SKM-1 treated with dmso at 0.1 percent for 144 hours (cell line): ENCODE results near the gene OR10G8.
"Not testable (repeated sequence)": the region's sequence is repeated elsewhere in the genome, so short reads cannot be mapped to it uniquely, and the experiment has no call there.

Source experiments
- DNase-seq: peaks from one replicate; lab custom pipeline; 2025; ENCODE audit not compliant: unreplicated experiment; lab: John Stamatoyannopoulos, UW

The OR10G8 gene, protein sequence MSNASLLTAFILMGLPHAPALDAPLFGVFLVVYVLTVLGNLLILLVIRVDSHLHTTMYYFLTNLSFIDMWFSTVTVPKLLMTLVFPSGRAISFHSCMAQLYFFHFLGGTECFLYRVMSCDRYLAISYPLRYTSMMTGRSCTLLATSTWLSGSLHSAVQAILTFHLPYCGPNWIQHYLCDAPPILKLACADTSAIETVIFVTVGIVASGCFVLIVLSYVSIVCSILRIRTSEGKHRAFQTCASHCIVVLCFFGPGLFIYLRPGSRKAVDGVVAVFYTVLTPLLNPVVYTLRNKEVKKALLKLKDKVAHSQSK

DNA sequence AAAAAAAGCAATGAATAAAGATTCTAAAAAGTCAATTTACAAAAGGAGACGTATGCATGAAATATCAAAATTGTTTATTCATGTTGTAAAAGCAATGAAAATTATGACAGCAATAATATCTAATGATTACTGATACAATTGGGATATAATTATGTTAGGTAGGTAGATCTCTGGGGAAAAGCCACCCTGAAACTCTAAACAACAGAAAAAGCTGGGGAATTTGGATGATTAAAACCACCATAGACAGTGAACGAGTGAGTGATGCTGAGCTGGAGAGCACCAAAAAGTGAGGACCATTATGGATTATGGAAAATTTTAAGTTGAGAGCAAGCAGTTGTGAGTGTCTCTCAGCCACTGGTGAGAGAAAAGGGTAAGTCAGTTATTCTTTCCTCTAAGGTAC, at the start of gene OR10G8:
Gene OR10G8, plus strand, starts transcription at position 301 of the 400 bp plus-strand sequence. CDS start 2,825 bp downstream, outside the sequence.
- DNase-seq, result no peak

DNA sequence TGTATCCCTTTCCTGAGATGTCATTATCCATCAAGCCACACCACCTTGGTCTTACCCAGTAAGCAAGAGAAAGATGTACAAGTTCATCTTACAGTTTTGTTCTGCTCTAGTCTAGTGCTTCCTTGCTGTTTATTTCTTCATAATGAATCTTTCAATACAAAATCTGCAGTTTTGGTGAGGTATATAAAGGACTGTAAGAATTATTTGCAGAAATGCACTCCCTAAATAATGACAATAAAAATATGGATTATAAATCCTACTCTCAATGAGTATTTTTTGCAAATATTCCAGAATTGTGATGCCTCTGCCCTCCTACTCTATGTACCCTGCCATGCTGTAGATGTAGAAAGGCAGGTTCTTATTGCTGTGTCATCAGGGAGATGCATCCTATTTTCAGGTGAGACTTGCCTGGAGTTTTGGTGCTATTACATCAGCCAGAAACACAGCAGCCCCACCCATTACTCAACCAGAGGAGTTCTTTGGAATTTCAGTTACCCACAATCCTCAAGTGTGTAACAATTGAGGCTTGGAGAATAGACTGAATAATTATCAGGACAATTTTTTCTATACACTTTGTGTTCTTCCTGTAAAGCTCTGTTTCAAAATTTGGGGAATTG, 48.8 kb upstream of the OR10G8 start, which contains the start of gene OR10S1:
Gene OR10S1, minus strand, starts transcription at position 51 of the 617 bp plus-strand sequence. CDS start 117 bp downstream, outside the sequence.
- no peak for DNase-seq

DNA sequence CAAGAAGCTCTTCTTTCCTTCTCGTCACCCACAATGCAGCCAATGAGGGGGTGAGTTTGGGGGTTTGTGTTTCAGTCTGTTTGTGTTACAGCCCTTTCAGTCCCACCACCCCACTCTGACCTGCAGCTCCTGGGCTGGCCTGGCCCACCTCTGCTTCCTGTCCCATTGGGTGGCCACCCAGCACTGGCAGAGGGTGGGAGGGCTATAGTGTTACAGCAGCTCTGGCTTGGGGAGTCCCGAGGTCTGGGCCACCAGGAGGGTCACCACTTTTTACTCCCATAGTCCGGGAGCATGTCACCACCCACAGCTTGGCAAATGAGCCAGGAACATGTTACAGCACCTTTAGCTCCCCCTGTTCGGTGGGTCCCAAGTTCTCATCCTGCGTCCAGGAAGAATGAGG, 47.3 kb upstream of the OR10G8 start:
- DNase-seq, result no peak

DNA sequence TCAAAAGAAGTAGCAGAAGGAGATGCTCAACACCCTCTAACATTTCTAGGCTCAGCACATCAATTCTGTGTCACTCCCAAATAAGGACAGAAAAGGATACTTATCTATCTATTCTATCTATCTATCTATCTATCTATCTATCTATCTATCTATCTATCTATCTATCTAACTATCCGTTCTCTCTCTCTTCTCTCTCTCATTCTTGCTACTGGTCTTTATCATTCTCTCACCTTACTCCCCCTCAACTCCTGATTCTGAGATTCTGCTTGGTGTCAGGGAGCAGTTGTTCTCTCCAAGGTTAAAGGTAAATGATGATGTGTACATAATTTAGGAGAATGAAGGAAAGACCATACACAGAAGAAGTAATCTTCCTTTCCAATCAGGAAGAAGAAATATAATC, 31.5 kb upstream of the OR10G8 start, which contains the start of gene OR10G6:
Gene OR10G6, minus strand, starts transcription at position 43 of the 400 bp plus-strand sequence. Its CDS starts 0 bp downstream, at position 43.
- DNase-seq, result no peak

DNA sequence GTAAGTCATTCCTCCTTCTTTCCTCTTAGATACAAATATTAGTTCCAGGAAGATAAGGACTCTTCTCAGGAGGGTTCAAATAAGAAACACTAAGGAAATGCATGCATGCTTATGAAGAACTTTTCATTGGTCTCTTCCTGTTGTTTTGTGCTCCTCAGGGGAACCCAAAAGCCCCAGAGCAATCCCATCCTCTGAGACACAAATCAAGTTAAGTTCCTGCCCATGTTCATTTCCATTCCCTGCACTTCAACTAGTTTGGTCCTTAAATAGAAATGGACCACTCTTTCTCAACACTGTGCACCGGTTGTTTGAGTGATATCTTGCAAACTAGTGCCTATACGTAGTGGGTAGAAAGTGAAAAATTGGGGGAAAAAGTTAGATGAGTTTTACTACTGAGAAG, 13.9 kb upstream of the OR10G8 start, which contains the start of gene OR10G4:
Gene OR10G4, plus strand, starts transcription at position 301 of the 400 bp plus-strand sequence. CDS start 2,578 bp downstream, outside the sequence.
- no peak for DNase-seq

DNA sequence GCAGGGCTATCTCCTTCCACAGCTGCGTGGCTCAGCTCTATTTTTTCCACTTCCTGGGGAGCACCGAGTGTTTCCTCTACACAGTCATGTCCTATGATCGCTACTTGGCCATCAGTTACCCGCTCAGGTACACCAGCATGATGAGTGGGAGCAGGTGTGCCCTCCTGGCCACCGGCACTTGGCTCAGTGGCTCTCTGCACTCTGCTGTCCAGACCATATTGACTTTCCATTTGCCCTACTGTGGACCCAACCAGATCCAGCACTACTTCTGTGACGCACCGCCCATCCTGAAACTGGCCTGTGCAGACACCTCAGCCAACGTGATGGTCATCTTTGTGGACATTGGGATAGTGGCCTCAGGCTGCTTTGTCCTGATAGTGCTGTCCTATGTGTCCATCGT, 10.8 kb upstream of the OR10G8 start:
- not testable (repeated sequence) for DNase-seq

DNA sequence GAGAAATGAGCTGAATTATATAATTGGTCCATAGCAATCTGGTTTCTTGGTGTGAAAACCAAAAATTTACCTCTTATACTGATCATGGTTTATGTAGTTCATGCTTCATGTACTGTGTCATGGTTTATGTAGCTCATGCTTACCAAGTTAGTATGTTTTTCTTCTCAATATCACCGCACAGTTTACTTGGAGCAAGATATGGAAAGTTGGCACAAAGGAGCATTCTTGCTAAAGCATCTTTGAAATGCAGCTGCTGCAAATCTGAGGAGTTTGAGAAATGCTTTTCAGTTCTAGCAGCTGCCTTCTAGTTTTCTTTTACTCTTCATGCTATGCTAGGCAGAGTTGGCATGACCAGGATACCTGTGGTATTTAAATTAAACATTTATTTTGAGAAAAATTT, 10.1 kb downstream of the OR10G8 start:
- DNase-seq, result no peak

DNA sequence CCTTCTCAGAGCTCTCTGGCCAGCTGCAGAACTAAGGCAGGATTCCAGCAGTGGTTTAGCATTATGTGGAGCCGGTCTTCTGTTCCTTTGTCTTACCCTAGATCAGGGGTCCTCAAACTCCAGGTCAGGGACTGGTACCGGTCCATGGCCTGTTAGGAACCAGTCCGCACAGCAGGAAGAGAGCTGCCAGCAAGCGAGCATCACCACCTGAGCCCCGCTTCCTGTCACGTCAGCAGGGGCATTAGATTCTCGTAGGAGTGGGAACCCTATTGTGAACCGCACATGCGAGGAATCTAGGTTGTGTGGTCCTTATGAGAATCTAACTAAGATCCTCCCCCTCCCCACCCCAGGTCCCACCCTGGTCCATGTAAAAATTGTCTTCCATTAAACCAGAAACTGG, 13.0 kb downstream of the OR10G8 start:
- DNase-seq, result no peak

DNA sequence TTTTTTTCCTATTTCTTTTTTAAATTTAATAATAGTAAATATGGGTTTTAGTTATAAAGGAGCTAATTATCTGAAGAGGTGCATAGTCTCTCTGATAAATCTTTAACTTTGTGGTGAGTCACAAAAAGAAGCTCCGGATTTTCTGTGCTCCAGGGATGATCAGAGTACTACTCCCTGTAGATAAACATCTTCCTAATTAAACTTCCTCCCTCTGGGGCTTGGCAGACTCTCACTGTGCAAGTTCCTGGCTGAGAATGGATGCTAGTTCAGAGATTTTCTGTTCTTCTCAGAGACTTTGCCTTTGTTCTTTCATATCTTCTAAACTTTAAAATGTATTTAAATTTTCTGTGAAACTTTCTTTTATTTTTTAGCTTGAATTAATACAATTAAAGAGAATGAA, 14.7 kb downstream of the OR10G8 start, which contains the start of gene OR10G7:
Gene OR10G7, minus strand, starts transcription at position 72 of the 400 bp plus-strand sequence. CDS start 2,324 bp downstream, outside the sequence.
- DNase-seq, result no peak

DNA sequence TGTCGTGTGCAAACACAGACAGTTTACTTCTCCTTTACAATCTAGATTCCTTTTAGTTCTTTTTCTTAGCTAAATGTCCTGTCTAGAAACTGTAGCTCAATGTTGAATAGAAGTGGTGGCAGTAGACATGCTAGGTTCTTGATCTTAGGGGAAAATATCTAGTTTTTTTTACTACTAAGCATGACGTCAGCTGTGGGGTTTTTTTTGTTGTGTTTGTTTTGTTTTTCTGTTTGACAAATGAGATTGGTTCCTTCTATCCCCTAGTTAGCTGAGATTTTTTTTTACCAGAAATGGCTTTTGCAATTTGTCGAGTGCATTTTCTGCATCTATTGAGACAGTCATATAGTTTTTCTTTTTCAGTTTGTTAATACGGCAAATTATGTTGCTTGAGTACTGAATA, 16.8 kb downstream of the OR10G8 start:
- DNase-seq, result no peak

DNA sequence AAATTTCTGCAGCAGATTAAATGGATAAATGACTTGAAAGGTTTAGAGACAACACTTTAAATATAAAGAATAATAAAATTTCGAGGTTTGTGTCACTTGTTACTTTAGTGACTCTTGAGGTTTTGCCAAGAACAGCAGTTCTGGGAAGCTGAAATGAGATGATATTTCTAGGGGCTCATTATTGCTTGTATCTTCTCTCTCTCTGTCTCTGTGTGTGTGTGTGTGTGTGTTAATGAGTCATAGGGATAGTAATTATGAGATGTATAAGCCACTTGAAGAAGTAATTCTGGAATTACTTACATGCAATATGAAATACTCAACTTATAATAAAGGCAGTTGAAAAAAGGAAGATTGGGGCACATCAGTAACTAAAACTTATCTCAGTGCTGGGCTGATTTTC, 24.1 kb downstream of the OR10G8 start:
- no peak for DNase-seq

DNA sequence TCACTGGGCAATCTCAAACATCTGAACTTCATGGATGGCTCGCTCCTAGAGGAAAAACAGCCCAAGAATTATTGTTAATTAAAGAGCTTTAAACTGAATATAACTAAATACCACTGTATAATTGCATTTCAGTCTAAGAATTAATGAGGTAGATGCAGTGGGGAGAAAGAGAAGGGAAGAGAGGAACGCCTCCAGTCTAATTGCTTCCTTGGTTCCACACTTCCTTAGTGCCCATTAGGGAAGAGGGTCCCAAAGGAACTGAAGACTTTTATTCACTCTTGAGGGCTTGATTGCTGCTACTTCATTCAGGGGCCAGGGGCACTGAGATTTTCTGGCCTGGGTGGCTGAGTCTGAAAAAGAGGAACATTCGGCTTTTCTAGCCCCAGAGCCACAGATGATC, 26.4 kb downstream of the OR10G8 start:
- DNase-seq, result no peak

DNA sequence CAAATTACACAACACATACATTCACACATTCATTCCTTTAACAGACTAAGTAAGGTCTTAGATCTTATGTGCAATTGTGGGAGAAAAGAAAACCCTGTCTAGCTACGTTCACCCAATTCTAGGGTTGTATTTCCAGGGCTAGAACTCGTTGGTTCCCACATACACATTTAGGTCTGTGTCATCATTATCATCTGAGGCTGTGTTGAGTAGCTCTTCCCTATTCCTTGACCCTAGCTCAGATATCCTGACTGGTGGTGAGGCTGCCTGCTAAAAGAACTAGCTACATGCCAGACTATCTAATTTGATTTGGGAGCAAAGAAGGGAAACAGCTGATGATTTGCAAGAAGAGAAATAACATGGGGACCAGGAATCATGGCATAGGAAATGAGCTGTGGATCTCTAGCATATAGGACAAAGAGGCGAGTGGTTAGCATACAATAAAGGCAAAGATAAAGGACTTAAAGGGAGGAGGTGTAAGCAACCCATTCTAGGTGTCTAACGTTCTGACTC, 42.1 kb downstream of the OR10G8 start:
- DNase-seq, result no peak

DNA sequence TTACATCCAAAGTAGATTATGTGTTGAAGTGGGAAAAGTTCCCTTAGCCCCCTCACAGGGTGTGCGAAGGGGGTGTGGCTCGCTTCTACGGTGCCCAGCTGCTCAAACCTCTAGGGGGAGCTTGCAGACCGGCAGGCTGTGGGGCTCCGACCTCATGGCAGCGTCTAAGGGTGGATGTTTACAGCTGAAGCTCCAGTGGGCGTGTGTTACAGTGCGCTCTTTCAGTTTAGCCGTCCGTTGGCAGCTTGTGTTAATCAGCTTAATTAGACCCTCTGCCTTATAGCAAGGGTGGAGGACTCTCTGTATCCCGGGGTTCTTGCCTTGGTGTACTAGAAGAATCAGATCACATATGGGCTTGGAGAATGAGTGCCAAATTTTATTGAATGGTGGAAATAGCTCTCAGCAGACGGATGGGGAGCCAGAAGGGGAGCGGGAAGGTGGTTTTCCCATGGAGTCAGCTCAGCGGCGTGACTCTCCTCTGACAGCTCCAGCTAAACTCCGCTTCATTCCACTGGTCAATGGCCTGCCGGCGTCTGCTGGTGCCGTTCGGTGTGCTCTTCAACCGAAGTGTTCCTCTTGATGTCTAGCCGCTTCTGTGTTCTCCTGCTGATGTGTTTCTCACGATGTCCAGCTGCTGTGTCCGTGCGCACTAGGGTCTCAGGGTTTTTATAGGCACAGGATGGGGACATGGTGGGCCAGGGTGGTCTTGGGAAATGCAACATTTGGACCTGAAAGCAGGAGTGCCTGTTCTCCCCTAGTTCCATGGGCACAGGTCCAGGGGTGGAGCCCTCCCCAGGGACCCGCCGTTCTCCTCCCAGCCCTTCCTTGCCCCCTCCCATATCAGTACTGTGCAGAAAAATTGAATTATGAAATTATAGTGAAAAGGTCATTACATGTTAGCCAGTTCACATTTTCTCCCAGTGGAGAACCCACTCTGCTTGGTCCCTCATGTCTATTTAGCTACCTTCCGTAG, 43.1 kb downstream of the OR10G8 start:
- no peak for DNase-seq

DNA sequence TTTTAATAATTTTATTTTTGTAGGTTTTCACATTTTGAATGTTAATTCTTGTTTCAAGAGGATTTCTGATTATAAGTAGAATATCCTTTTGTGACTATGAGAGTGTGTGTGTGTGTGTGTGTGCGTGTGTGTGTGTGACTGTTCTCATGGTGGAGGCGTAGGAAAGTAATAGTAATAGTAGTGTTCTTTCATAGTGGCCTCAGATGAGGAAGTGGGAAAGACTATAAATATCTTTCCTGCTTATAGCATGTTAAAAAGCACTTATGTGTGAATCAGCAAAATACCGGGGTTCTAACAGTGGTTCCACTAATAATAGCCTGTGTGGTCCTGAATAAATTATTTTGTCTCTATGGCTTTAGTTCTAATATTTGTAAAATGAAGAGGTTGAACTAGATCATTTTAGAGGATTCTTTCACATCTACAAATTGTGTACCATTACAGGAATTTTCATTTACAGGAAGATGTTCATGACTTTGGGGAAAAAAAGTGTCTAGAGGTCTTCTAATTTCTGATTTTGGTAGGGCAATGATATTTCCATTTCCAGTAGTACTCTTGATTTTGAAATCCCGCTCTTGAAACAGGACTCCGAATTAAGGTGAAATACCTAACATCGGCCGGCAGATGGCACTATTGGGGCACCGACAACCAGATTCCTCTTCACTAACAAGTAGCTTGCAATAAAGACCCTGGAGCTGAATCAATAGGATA, 44.5 kb downstream of the OR10G8 start:
- peak; percentile 75 for DNase-seq

DNA sequence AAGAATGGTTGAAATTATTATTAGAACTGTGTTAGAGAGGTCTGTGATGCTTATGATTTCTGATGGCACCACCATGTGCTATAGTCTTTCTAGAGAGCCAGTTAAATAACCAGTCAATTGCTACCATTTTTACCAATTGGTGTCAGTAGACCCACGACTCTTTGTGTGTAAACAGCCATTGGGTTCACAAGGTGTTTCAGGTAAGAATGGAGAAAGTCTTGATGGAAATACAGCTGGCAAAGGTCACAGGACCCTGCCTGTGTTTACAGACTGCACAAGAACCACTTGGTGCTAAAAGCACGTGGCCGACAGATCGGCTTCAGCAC, 45.0 kb downstream of the OR10G8 start:
- DNase-seq, result no peak

DNA sequence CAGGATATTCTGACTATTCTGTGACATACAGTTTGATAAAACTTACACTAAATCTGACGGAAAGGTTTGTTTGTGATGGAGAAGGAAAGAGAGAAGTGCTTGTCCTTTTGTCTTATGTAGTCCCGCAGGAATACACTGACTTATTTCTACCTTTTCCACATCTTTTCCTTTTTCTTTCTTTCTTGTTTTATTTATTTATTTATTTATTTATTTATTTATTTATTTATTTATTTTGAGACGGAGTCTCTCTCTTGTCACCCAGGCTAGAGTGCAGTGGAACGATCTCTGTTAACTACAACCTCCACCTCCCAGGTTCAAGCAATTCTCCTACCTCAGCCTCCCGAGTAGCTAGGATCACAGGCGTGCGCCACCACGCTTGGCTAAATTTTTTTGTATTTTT, 45.5 kb downstream of the OR10G8 start:
- no peak for DNase-seq

DNA sequence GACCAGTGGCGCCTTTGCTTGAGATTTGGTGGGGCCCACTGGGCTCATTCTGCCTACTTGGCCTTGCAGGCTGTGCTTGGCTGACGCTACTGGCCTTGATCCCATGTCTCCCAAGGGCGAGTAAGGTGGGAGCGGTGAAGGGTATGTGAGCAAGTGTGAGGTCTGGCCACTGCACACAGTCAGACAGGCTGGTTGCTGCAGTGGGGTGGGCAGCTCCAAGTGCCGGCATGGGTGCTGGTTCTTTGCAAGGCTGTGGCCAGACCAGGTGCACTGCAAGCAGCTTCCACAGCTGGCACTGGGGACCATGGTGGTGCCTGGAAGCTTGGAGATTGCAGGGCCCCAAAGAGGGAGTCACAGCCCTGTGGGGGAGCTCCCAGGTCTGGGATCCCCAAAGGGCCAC, 48.0 kb downstream of the OR10G8 start:
- no peak for DNase-seq

DNA sequence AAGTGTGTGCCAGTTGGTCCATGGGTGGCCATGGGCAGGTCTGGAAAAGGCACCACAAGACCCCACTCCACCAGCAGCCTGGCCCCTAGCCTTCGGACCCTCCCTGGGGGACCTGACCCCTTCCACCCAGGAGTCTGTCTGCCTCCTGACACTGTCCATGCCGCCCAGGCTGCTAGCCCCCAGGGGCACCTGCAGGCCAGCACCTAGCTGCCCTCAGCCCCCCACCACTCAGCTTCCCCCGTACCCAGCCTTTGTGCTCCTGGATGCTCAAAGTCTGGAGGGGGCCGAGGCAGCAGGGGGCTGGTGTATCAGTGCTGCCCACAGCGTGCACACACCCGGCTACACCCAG, 48.9 kb downstream of the OR10G8 start:
- DNase-seq, result no peak

DNA sequence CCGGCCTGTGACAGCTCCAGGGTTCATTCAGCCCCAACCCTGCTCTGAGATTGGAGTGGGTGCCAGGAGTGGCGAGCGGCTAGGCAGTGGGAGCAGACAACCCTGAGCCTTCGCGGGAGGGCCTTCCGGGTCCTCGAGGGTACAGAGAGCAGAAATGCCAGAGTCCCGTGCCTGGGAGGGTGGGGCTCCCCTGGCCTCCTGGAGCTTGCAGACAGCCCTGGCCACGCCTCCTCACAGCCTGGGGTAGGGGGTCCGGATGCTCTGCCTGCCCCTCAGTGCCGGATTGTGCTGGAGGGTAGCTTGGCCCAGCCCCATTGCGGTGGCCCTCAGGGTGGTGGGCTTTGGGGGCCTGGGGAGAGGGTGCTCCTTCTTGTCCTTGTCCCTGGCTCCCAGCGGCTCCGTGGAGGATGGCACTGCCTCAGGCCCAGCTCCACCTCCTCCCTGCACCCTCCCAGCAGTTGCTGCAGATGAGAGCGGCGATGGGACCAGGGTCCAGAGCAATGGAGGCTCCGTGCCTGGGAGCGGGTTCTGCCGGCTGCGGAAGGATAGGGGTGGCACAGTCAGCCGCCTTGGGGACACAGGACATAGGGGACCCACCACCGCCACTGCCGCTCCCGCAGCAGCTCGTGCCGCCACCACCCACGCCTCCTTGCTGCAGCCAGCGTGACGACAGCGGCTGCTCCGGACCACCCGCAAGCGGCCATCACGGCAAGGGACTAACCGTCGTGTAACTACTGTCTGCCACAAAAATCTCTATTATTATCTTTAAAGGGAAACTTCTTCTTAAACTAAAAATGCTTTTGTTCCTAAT, 49.4 kb downstream of the OR10G8 start:
- DNase-seq, result no peak
